Esophagus squamous epithelium (tissue), 5 donors: ENCODE data around the gene SLC43A3. TPM values are rescaled to one million over a fixed set of nuclear protein-coding genes. Genes with fewer than 3 reads are reported as not detected.
A peak's percentile ranks its signal among the peaks of the same experiment; 100 is the strongest.

Source experiments
- DNase-seq: peaks from one replicate; lab custom pipeline; 2025; lab: John Stamatoyannopoulos, UW
- H3K27ac ChIP-seq, 4 donors: fragments of 200-600 bp; sonication (generic); one replicate each; pipeline ENCODE4 v1.5.1; 2016 to 2019; ENCODE audit warnings: mild to moderate bottlenecking in 1 of 4
- H3K27me3 ChIP-seq, 4 donors: fragments of 200-600 bp; sonication (generic); 1 replicate in 3 of 4; 2 replicates in 1 of 4; pipeline versions ENCODE4 v1.5.1 to v1.6.0; 2017 to 2021; ENCODE audit warnings: antibody characterized with exemption in 1 of 4
- H3K36me3 ChIP-seq, 3 donors: fragments of 200-600 bp; sonication (generic); one replicate each; pipeline ENCODE4 v1.5.1; 2016 to 2019
- H3K4me1 ChIP-seq, 3 donors: fragments of 200-600 bp; sonication (generic); one replicate each; pipeline ENCODE4 v1.5.1; 2017 to 2019
- H3K4me3 ChIP-seq, 4 donors: fragments of 200-600 bp; sonication (generic); 1 replicate in 3 of 4; 2 replicates in 1 of 4; pipeline ENCODE4 v1.5.1; 2016 to 2019; ENCODE audit warnings: mild to moderate bottlenecking in 2 of 4, moderate library complexity in 1 of 4
- H3K9me3 ChIP-seq, 3 donors: fragments of 200-600 bp; sonication (generic); one replicate each; pipeline ENCODE4 v1.5.1; 2016 to 2019
- POLR2A ChIP-seq, 4 donors: fragments of 450-650 bp; IDR thresholded peaks; one replicate each; pipeline ENCODE4 v1.6.1; 2017; ENCODE audit warnings: antibody characterized with exemption in 4 of 4, mild to moderate bottlenecking in 4 of 4, moderate library complexity in 3 of 4
- WGBS, 2 donors: methylation state at CpG; one replicate each; pipeline ENCODE4 v1.1.5; 2018; 5-methylcytosine and 5-hydroxymethylcytosine counted together
- intact Hi-C: fragments of 100-400 bp; cut with DNase I; formaldehyde crosslinking; loops from one replicate; pipeline ENCODE4 v1.15.0; 2022
- small RNA-seq, 4 donors: library from RNA; depleted of rRNA; stranded (forward); fragments of <200 nt; gene quantifications; one replicate each; pipeline ENCODE3, GENCODE V24; 2016
- total RNA-seq, 4 donors: library from RNA; depleted of rRNA; stranded (reverse); fragments of >200 nt; gene quantifications; one replicate each; pipeline ENCODE4 v1.1.0, GENCODE V29; 2016
- TF ChIP-seq, protein P1 (sequence below), 6 experiments: fragments of 450-650 bp in 4 of 6; fragments of 200-600 bp in 2 of 6; sonication (generic) in 2 of 6; IDR thresholded peaks; one replicate each; pipeline ENCODE4 v1.5.1; 2016 to 2019; ENCODE audit warnings: antibody characterized with exemption in 6 of 6, mild to moderate bottlenecking in 4 of 6, moderate library complexity in 4 of 6
- donor health status: DM: yes; HTN: yes; CAD: no.

SLC43A3 gene
- total RNA-seq, 4 donors from 2014 or later = 54.1 to 90.9 (median 75.6) TPM

DNA sequence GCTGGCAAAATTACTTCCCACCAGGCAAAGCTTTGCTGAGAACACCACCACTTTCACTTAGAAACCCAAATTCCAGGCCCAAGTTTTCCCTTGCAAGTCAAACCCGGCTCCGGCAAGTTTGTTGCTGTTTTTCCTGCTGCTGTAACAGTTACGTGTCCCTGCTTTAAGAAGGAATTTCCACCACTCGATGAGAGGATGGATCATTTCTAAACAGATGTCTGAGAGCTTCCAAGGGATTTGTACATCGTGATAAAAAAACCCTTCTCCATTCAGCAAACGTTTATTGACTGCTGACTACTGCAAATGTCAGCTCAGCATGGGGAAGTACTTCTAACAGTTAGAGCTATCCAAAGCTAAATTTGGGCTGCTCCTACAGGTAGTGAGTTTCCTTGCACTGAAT, 69.1 kb downstream of the SLC43A3 start:
- 36 to 37% methylated on average over 4 to 6 of the region's 6 CpGs for WGBS, 2 donors
- Histone ChIP-seq H3K27ac (peak overlapping the region in 2 of 4 donors; percentile 37), H3K36me3 (no peaks in the 10 kb centered on the region), H3K4me3 (no peak overlapping the region), H3K4me1 (peaks cover 0 to 24% (median 10%) of the 10 kb centered on the region in 3 donors), H3K27me3 (no peaks in the 10 kb centered on the region), H3K9me3 (no peaks in the 10 kb centered on the region)
- no peak for DNase-seq
- intact Hi-C loops = no loop called here
- no peak for TF ChIP-seq POLR2A (IDR thresholded peaks at IDR 0.05)
- TF ChIP-seq, protein P1, sequence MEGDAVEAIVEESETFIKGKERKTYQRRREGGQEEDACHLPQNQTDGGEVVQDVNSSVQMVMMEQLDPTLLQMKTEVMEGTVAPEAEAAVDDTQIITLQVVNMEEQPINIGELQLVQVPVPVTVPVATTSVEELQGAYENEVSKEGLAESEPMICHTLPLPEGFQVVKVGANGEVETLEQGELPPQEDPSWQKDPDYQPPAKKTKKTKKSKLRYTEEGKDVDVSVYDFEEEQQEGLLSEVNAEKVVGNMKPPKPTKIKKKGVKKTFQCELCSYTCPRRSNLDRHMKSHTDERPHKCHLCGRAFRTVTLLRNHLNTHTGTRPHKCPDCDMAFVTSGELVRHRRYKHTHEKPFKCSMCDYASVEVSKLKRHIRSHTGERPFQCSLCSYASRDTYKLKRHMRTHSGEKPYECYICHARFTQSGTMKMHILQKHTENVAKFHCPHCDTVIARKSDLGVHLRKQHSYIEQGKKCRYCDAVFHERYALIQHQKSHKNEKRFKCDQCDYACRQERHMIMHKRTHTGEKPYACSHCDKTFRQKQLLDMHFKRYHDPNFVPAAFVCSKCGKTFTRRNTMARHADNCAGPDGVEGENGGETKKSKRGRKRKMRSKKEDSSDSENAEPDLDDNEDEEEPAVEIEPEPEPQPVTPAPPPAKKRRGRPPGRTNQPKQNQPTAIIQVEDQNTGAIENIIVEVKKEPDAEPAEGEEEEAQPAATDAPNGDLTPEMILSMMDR (IDR thresholded peaks at IDR 0.05) = no peak

DNA sequence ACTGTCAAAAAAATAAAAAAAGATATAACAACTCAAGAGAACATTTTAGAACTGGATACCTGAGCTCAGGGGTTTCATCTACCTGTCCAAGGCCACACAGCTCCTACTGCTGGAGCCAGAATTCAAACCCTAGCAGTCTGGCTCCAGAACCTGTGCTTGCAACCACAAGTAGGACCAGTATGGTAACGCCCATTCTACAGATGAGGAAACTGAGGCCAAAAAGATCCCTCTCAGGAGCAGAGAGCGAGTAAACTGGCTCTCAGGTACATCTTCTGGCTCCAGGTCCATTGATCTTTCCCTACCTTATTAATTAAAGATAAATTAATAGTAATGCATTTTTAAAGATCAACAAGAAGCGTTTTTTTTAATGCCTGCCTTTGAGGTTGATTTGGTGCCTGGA, 69.6 kb downstream of the SLC43A3 start:
- peak overlapping the region in 1 of 4 donors; percentile 37 for H3K27ac ChIP-seq
- intact Hi-C loops = no loop called here
- H3K4me3 ChIP-seq = no peak overlapping the region

More for the DNA sequence above, 69.6 kb downstream of the SLC43A3 start:
- TF ChIP-seq, protein P1 (IDR thresholded peaks at IDR 0.05) = no peak
- no peak for TF ChIP-seq POLR2A (IDR thresholded peaks at IDR 0.05)
- 68 to 74% methylated on average over 3 of the region's 3 CpGs for WGBS, 2 donors
- Histone ChIP-seq H3K9me3 (no peaks in the 10 kb centered on the region), H3K27me3 (no peaks in the 10 kb centered on the region), H3K36me3 (no peaks in the 10 kb centered on the region), H3K4me1 (peaks cover 0 to 24% (median 10%) of the 10 kb centered on the region in 3 donors)
- no peak for DNase-seq

Small RNA genes lying within 50 kb of the gene (small RNA-seq; reads per million reads assigned to genes)
- gene RNA5SP341 = 0 reads per million in 4 donors

Other genes starting within 250 kb of the SLC43A3 start
- gene LRRC55, start 245.2 kb downstream of the SLC43A3 start, total RNA-seq = under 1 TPM in 2 of 4 donors, not detected in 2; 0.09 to 0.32 TPM
- 1 to 10 TPM in 1 of 4 donors, under 1 TPM in 3; 0.26 to 1.7 (median 0.34) TPM for gene APLNR, start 189.9 kb downstream of the SLC43A3 start, total RNA-seq
- gene TNKS1BP1, start 102.2 kb downstream of the SLC43A3 start, total RNA-seq = 100 to 1,000 TPM in 3 of 4 donors, 10 to 100 TPM in 1; 94.6 to 212 (median 124) TPM
- 10 to 100 TPM; 49.0 to 98.8 (median 81.3) TPM for gene SSRP1, start 91.2 kb downstream of the SLC43A3 start, total RNA-seq
- gene P2RX3, start 88.8 kb downstream of the SLC43A3 start, total RNA-seq = not detected
- not detected for gene PRG3, start 46.0 kb downstream of the SLC43A3 start, total RNA-seq
- not detected for gene PRG2, start 36.5 kb downstream of the SLC43A3 start, total RNA-seq
- gene RTN4RL2, start 33.4 kb upstream of the SLC43A3 start, total RNA-seq = 1 to 10 TPM in 2 of 4 donors, under 1 TPM in 2; 0.66 to 1.1 (median 0.90) TPM
- 10 to 100 TPM in 1 of 4 donors, 1 to 10 TPM in 3; 1.8 to 11.4 (median 4.1) TPM for gene SLC43A1, start 88.6 kb upstream of the SLC43A3 start, total RNA-seq
- gene TIMM10, start 103.6 kb upstream of the SLC43A3 start, total RNA-seq = 10 to 100 TPM; 33.0 to 47.3 (median 38.7) TPM
- not detected for gene SMTNL1, start 110.5 kb upstream of the SLC43A3 start, total RNA-seq
- gene UBE2L6, start 140.6 kb upstream of the SLC43A3 start, total RNA-seq = 10 to 100 TPM; 11.0 to 46.4 (median 22.0) TPM
- gene SERPING1, start 170.6 kb upstream of the SLC43A3 start, total RNA-seq = 100 to 1,000 TPM in 2 of 4 donors, 10 to 100 TPM in 1, 1 to 10 TPM in 1; 9.6 to 376 (median 78.4) TPM
- gene YPEL4, start 222.8 kb upstream of the SLC43A3 start, total RNA-seq = under 1 TPM in 2 of 4 donors, not detected in 2; 0.56 to 0.95 TPM
- 10 to 100 TPM in 3 of 4 donors, 1 to 10 TPM in 1; 9.5 to 26.6 (median 14.7) TPM for gene CLP1, start 230.6 kb upstream of the SLC43A3 start, total RNA-seq
- 10 to 100 TPM; 61.4 to 98.4 (median 76.7) TPM for gene ZDHHC5, start 241.0 kb upstream of the SLC43A3 start, total RNA-seq